Stimulated activated CD8-positive, alpha-beta memory T cell treated with anti-CD3 and anti-CD28 coated beads, Interleukin-15, amount 100 ng/mL, for 1 hour (primary cell): ENCODE data around the gene ZNF431.
"Not testable (repeated sequence)": the region's sequence is repeated elsewhere in the genome, so short reads cannot be mapped to it uniquely, and the experiment has no call there.

Experiments used
- DNase-seq: peaks from one replicate; pipeline ENCODE4 v3.0.0-alpha.2; 2020; ENCODE audit warnings: low read depth

The ZNF431 gene

DNA sequence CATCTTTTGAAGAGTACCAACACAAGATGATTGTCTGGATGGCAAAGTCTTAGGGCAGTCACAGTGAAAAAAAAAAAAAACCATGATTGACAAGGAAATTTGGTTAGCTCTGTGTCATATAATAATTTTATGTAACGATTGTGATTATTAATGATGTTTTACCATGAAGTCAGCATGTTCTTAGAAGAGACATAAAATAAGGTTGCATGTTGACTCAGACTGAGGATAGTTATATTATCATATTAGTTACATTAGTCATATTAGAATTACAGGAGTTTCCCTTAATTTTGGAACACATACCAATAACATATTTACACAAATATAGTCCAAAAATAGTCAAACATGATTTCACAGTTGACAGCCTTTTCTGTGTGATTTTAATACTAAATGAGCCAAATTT, 5.7 kb downstream of the ZNF431 start:
- DNase-seq = no peak

DNA sequence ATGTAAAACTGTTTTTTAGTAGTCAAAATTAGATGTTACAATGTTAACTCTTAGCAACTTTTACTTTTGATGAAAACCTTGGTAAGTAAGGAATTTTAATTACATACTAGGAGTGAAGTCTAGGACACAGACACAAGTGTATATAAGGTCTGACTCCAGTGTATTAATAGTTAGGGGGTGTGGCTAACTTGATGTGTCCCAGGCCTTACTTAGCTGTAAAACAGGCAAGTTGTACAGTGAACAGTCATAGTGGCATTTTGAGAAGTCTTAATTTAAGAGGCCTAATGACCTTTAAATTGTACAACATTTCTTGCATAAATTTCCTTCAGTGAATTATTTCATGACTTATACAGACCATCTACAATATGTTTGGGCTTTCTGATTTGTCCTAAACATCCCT, 6.8 kb downstream of the ZNF431 start:
- no peak for DNase-seq

- DNase-seq = no peak
These were observed 8.0 kb downstream of the ZNF431 start for GRCh38 chr19:21149877-21150276.

DNA sequence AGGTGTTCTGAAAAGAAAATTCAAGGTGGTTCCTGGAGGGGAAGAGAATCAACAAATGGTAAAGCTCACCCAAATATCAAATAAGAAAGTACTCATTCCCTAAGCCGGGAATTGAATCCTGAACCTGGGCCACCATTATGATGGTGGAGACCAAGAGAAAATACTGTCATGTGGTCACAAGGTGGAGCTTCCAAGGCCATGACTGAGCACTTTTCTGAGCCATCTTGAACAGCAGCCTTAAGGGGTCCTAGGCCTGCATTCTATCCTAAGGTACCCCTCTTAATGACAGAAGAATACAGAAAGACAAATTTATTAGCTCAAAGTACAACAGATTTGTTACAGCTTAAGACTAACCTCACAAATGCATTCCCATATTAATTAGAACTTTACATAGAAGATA, 9.6 kb downstream of the ZNF431 start:
- no peak for DNase-seq

DNA sequence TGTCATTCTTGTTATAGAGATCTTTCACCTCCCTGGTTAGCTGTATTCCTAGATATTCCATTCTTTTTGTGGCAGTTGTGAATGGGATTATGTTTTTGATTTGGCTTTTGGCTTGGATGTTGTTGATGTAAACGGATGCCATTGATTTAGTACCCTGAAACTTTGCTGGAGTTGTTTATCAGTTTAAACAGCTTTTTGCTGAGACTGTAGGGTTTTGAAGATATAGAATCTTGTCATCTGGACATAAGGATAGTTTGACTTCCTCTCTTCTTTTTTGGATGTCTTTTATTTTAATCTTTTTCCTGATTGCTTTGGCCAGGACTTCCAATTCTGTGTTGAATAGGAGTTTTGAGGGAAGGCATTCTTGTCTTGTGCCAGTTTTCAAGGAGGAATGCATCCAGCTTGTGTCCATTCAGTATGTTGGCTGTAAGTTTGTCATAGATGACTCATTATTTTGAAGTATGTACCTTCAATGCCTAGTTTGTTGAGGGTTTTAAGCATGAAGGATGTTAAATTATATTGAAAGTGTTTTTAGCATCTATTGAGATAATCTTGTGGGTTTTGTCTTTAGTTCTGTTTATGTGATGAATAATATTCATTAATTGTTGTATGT, 16.8 kb downstream of the ZNF431 start:
- no peak for DNase-seq

DNA sequence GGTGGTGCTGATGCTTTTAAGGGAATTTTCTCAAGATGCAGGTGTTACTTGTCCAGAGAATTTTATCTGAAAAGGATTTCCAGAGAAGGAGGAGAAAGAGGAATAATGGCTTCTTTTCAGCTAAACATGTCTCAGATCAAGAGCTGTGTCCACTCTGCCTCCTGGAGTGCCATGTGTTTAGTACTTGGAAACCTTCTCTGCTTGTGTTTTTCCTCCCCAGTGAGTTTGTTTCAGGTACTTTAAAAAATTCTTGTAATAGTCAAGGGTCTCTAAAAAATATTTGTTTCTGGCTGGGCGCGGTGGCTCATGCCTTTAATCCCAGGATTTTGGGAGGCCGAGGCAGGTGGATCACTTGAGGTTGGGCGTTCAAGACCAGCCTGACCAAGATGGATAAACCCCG, 22.7 kb downstream of the ZNF431 start:
- no peak for DNase-seq

DNA sequence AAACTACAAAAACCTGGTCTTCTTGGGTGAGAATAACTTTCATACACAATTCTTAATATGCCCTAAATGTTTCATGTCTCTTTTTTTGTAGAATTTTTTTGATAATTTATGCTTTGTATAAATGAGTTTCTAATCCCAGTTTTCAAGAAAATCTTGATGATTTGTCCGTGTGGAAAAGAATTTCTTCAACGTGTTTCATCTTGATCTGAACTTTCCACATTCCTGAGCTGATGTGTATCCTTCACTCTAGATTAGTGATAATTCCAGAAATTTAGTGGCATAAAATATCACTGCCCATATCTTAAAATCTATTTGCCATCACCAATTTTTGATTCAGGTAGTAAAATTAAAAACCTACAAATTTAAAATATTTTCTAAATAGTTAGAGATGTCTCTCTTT, 24.6 kb downstream of the ZNF431 start:
- DNase-seq = no peak

GRCh38 chr19:21197590-21198295, 55.9 kb downstream of the ZNF431 start:
- no peak for DNase-seq

GRCh38 chr19:21202865-21203494, 61.1 kb downstream of the ZNF431 start:
- DNase-seq = peak; percentile 4

DNA sequence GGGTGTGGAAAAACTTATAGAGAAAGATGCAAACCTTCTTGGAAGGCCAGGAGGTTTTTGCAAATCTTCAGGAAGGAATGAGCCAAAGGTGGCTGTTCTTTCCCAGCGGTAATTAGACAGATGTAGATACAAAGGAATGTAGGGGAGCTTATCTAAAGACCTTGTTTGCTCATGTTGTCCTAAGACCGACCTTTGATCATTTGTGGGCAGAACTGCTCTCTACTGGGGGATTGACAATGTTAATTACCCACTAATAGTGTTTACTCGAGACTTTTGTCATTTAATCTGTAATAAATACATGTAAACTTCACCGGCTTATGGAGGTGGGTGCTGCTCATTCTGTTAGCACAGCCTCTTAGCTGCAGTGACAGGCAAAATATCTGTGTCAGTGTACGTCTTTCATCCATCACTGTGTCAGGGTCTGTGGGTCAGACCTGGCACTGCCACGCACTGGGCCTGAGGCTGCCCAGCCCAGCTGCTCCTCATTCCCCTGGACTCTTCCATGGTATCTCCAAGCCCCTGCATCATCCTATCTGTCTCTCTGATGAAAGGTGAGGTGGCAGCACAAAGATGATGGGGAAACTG, 68.3 kb downstream of the ZNF431 start:
- no peak for DNase-seq

DNA sequence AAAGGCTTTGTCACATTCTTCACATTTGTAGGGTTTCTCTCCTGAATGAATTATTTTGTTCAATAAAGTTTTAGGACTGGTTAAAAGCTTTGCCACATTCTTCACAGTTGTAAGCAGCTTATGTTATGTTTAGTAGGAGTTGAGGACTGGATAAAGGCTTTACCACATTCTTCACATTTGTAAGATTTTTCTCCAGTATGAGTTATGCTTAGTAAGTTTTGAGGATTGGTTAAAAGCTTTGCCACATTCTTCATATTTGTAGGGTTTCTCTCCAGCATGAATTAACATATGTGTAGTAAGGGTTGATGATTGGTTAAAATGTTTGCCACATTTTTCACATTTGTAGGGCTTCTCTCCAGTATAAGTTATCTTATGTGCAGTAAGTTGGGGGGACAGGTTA, 79.9 kb downstream of the ZNF431 start:
- DNase-seq = no peak

DNA sequence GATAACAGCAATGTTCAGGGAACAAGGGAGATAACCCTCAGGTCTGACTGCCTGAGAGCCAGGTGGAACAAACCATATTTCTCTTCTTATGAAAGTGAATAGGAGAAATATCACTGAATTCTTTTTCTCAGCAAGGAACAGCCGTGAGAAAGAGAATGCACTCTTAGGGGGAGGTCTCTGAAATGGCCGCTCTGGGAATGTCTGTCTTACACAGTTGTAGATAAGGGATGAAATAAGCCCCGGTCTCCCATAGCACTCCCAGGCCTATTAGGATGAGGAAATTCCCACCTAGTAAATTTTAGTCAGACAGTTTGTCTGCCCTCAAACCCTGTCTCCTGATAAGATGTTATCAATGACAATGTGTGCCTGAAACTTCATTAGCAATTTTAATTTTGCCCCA, 88.1 kb downstream of the ZNF431 start:
- DNase-seq = not testable (repeated sequence)

DNA sequence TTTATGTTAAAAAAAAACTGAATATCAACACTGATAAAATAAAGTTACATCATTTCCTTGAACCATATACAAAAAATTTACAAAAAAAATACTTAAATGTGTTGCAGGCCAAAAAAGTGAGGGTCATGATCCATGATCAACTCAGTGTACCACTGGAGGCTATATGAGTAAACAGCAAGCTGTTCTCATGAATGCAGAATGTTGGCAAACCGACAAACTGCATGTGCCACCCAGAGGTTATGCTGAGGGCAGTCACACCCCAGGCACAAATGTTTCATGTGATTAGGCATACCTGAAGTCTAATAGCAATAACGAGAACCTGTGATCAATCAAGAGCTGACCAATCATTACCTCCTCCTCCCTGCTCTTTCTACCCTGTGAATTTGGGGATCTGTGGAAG, 91.9 kb downstream of the ZNF431 start:
- no peak for DNase-seq

DNA sequence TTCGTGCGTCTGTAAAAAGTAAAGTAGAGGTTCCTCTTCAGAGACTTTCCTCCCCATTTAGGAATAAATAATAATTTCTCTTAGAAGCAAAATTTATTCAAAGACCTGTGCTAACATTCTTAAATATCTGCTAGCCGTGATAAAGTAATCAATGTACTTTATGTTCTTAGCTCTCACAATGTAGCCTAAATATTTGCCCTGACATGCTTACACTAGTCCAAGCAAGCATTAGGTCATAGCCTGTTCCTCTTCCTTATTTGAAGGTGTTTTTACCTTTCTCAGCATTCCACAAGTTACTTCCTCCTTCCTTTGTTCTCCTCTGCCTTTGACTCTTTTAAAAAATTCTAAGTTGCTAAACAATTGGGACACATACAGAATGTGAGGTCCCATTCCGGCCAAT, 94.9 kb downstream of the ZNF431 start:
- not testable (repeated sequence) for DNase-seq

DNA sequence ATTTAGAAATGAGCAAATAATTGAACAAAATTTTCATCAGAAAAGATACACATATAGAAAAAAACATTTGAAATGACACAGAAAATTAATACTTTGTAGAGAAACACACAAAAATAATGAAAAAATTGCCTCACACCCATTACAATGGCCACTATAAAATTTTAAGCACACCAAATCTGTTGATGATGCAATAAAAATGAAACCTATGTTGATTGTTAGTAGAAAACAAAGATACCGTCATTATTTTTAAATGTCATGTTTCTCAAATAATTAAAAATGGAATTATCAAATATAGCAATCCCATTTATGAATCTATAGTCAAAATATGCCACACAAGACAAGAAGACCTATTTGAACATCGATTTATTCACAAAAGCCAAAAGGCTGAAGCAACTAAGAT, 96.8 kb downstream of the ZNF431 start:
- DNase-seq = no peak
